Smooth muscle cell of the brain vasculature (primary cell): ENCODE data around the gene RHOA.
"Not testable (repeated sequence)": the region's sequence is repeated elsewhere in the genome, so short reads cannot be mapped to it uniquely, and the experiment has no call there.

Source experiments
- DNase-seq: peaks from one replicate; pipeline ENCODE4 v3.0.0-alpha.2; 2012; ENCODE audit warnings: low read depth, low spot score

The RHOA gene

DNA sequence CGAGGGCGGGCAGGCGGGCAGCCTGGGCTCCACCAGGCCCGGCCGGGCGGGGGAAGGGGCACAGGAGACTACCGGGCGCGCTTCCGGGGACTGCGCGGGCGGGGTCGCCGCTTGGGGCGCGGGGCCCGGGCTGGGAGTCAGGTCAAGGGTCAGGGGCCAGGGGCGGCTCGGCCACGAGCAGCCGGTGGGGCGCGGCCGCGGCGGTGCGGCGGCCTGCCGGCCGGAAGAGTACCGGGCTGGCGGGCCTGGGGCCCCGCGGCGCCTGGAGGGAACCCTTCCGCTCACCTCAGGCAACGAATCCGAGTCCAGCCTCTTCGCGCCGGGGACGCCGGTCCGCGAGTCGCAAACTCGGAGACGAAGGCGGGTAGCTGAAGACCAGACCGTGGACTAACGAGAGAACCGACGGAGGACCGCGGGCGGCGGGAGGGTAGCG is 225 bp downstream of the RHOA start:
- DNase-seq: no peak

DNA sequence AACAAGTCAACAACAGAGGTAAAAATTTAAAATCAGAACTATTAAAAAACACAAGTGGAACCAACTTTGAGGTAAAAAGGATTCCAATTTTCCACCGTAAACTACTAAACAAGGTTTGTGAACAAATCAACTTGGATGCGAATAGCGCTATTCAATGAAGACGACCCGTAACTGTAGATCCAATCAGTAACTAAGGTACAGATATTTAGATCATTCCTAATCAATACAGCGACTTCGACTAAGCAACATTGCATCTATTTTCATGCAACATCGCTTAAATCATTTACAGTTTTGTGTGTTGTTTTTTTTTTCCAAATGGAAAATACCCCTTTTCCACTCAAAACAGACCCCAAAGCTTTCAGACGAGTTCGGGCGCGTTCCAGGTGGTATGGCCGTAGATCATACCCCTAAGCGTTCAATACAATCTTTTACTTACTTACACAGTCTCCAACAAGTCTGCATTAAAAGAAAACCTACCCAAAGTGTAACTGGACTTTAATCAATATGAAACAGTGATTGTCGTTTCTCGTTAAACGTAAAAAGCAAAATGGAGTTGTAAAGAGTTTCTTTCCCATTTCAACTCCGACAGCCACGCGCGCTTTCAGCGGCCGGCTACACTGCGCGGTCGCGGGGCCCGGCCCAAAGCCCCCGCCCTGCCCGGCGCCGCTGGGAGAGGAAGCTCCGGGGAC is 786 bp downstream of the RHOA start:
- no peak for DNase-seq

DNA sequence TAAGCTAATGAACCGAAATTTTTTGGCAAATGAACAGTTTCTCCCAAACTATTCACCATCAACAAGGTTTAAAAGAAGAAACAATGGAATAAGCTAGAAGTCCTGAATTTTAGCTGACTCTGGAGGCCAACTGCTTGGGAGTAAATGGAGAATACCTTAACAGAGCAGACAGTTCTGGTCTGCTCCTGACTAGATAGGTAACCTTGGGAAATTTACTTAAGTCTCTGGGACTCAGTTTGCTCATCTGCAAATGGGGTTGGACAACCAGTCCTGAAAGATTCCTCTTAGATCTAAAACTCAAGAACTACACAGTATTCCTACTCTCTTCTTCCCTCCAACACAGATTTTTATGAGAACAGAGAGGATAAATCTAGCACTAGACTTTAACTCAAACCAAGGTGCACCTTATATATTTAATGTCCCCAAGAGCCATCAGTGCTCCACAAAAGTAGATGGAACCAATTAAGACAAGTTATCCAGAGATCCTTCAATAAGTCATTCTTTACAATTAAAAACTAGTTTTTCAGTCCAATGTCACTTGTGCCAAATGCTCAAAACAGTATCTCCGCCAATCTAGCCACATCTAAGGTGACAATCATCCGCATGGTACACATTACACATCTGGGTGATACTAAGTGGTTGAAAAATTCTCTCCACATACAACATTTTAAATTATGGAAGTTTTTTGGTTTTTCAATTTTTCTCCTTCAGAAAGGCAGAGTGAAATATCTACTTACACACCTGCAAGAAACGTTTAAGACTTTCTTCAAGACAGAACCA is 1.5 kb downstream of the RHOA start:
- DNase-seq: no peak

DNA sequence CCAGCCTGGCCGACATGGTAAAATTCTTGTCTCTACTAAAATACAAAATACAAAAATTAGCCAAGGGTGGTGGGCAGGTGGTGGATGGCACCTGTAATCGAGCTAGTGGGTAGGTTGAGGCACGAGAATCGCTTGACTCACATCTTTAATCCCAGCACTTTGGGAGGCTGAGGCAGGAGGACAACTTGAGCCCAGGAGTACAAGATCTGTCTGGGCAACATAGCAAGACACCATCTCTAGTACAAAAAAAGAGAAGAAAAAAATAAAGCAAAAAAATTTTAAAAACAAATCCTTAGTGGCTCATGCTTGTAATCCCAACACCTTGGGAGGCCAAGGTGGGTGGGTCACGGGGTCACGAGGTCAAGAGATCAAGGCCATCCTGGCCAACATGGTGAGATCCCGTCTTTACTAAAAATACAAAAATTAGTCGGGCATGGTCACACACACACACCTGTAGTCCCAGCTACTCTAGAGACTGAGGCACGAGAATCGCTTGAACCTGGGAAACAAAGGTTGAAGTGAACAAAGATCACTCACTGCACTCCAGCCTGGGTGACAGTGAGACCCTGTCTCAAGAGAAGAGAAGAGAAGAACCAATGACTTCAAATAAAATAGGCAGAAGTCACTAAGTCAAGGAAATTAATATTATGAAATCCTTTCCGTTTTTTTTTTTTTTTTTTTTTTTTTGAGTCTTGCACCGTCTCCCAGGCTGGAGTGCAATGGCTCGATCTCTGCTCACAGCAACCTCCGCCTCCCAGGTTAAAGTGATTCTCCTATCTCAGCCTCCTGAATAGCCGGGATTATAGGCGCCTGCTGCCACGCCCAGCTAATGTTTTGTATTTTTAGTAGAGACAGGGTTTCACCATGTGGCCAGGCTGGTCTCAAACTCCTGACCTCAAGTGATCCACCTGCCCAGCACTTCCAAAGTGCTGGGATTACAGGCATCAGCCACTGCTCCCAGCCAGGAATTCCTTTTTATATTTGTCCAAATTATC is 4.9 kb downstream of the RHOA start:
- DNase-seq: no peak

DNA sequence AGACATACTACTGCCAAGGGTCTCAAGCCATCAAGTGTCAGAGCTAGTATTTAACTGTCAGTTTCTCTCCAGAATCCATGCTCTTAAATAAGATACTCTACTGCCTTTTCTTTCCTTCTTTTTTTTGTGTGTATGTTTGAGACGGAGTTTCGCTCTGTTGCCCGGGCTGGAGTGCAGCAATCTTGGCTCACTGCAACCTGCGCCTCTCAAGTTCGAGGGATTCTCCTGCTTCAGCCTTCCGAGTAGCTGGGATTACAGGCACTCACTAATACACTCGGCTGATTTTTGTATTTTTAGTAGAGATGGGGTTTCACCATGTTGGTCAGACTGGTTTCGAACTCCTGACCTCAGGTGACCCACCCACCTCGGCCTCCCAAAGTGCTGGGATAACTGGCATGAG is 6.2 kb downstream of the RHOA start:
- not testable (repeated sequence) for DNase-seq

DNA sequence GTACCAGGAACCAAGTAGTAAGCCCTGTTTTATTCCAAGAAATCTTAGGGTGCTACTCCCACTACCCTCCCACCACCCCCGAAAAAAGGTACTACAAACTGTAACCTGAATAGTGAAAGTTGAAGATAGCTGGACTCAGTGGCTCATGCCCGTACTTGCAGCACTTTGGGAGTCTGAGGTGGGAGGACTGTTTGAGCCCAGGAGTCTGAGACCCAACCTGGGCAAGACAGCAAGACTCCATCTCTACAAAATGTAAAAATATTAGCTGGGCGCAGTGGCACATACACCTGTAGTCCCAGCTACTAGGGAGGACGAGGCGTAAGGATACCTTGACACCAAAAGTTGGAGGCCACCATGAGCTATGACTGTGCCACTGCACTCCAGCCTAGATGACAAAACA is 7.9 kb downstream of the RHOA start:
- DNase-seq: no peak

DNA sequence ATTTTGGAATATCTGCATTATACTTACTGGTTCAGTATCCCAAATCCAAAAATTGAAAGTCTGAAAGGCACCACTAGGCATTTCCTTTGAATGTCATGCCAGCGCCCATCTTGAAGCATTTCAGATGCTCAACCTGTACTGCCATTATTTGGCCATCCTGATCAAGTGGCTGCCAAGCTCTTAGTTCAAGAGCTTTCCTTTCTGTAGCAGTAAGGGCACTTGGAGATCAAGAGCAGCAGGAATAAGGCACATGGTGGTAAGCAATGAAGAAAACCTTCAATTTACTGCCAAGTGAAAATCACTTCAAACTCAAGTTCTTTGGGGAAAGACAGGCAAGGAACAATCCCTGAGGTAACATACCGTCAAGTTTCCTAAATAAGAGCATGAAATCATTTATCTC is 10.0 kb downstream of the RHOA start:
- DNase-seq: no peak

DNA sequence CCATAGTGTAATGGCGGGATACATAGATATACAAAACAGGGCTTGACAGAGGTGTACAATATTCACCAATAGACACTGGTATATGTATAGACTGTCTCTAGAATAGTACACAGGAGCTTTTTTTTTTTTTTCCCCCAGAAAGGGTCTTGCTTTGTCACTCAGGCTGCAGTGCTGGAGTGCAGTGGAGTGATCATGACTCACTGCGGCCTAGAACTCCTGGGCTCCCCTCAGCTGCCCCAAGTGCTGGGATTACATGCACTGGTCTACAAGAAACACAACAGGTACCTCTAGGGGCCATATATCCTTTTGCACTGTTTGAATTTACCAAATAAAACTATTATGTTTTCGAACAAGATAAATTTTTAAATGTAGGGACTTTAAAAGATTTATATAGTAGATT is 12.3 kb downstream of the RHOA start:
- DNase-seq: no peak

DNA sequence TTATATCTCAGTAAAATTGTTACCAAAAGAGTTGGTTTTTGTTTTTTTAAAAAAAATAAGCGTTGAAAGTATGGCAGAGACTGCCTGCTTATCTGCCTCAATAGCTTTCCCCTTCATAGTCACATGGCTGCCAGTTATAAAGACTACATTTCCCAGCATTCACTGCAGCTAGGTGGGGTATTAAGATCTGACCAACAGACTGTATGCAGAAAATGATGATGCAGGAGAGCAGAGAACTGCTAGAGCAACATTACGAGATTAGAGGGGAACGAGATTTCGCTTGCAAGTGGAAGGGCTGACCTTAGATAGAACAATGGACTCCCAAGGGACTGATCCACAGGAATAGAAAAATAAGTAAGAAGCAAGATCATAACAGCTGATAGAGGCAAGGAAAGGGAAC is 14.3 kb downstream of the RHOA start:
- DNase-seq: no peak

DNA sequence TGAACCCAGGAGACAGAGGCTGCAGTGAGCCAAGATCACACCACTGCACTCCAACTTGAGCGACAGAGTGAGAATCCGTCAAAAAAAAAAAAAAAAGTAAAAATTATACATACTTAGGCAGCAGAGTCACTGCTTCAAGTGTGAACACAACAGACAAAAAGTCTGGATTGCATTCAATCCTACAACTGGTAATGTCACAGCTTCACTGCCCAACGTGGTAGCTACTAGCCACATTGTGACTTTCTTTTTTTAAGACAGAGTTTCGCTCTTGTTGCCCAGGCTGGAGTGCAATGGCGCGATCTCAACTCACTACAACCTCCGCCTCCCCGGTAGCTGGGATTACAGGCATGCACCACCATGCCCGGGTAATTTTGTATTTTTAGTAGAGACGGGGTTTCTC is 20.5 kb downstream of the RHOA start:
- DNase-seq: not testable (repeated sequence)

DNA sequence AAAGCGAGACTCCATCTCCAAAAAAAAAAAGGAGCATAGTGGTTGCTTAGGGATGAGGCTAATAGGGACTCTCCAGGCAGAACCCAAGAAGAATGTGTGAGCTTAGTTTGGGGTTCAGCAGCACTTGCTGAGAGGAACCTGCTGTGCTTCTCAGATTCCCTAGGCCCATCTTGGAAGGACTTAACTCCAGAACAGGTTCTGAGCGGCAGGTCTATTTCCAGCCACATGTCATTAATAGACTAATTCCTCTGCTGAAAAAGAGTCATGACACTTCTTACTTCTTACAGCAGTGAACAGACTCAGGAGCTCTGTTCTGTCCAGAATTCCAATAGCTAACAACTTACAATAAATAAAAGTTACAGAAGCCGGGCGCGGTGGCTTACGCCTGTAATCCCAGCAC is 22.5 kb downstream of the RHOA start:
- no peak for DNase-seq

DNA sequence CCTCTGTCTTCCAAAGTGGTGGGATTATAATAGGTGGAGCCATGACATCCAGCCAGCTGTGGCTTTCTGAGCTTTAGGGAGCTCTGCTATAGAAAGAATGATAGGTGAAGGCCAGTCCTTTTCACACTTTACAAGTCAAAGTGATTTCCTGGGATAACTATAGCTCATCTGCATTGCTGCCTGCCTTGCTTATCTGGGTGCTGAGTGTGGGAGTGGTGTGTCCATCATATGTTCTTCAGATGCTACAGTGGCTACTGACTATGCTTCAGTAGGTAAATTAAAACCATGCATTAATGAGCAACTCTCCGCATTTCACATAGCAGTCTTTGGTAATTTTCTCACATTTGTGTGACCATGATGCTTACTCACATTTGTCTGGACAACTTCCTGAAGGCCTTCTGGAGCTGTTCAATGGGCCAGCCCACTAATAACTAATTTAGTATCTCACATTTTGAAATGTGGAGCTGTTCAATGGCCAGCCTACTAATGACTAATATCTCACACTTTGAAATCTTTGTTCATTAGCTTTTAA is 23.4 kb downstream of the RHOA start:
- no peak for DNase-seq

DNA sequence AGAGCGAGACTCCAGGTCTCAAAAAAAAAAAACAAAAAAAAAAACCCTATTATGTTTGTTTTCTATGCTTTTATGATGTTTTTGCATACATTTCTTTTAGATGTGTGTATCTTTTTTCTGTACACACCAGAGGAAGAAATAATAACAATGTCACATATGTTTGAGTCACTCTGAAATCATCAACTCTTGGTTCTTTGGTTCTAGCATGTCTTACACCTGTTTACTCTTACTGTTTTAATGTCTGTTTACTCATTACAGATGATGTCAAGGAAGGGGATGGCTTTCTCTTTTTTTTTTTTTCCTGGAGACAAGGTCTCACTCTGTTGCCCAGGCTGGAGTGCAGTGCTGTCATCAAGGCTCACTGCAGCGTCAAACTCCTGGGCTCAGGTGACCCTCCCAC is 24.1 kb downstream of the RHOA start:
- DNase-seq: no peak

DNA sequence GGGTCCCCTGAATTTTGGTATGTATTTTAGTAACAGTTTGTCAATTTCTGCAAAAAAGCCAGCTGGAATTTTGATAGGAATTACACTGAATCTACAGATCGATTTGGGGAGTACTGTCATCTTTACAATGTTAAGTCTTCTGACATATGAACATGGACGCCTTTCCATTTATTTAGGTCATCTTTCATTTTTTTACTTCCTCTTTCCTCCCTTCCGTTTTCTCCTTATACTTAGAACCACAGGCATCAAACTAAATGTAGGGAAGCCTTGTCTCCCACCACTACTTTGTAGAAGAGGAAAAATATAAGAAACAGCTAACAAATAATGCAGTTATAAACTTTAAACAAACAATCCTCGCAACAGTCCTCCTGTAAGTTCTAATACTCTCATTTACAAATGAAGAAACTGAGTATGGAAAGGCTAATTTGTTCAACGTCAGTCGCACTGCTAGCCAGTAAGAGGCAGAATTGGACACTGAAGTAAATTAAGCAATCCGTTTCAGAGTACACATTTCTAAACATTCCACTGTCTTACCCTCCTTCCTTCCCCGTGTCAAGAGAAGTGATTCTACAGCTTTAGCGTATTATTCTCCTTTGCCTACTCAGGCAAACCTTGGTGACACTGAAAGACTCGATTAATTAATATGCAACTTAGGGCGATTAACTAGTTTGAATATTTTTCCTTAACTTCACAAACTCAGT is 25.6 kb downstream of the RHOA start:
- no peak for DNase-seq

DNA sequence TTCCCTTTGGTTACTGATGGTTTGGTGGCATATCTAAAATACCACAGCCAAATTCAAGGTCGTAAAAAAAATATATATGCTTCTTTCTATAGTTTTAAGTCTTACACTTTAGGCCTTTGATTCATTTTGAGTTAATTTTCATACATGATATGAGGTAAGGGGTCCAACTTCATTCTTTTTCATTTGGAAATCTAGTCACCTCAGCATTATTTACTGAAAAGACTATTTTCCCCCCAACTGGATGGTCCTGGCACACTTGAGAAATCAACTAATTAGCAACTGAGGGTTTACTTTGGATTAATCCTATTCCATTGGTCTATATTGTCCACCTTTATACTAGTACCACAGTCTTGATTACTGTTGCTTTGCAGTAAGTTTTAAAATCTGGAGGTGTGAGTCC is 26.2 kb downstream of the RHOA start:
- no peak for DNase-seq

DNA sequence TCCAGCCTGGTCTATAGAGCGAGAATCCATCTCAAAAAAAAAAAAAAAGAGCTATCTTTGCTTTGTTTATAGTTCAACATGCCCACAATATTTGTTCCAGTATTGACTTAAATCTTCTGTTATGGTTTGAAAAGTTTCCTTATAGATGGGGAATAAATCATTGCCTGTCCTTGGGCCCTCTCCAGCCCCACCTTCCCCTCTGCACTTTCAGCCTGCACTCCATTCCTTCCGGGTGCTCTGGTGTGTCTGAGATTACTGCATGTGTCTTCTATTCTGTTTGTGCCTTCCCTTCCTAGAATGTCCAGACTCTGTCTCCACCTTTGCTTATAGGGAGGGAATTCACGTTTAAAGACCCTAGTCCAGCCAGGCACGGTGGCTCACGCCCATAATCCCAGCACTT is 28.4 kb downstream of the RHOA start:
- DNase-seq: no peak

DNA sequence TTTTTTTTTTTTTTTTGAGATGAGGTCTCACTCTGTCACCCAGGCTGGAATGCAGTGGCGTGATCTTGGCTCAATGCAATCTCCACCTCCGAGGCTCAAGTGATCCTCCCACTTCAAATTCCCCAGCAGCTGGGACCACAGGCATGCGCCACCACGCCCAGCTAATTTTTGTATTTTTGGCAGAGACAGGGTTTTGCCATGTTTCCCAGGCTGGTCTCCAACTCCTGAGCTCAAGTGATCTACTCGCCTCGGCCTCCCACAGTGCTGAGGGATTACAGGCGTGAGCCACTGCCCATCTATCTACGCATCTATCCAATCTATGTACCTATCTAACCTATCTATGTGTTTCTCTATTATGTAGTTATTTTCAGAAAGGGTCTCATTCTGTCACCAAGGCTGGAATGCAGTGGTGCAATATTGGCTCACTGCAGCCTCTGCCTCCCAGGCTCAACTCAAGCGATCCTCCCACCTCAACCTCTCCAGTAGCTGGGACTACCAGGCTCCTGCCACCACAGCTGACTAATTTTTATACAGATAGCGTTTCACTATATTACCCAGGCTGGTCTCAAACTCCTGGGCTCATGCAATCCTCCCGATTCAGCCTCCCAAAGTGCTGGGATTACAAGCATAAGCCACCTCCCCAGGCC is 33.4 kb downstream of the RHOA start:
- no peak for DNase-seq

DNA sequence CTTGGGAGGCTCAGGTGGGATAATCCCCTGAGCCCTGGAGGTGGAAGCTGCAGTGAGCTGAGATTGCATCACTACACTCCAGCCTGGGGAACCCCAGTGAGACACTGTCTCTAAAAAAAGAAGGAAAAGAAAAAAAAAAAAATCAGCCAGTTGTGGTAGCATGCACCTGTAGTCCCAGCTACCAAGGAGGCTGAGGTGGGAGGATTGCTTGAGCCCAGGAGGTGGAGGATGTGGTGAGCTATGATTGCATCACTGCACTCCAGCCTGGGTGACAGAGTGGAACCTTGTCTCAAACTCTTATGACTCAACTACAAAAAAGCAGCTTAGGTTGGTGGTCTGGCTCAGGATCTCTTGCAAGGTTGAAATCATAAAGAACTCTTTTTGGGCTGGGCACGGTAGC is 34.3 kb downstream of the RHOA start:
- DNase-seq: no peak

DNA sequence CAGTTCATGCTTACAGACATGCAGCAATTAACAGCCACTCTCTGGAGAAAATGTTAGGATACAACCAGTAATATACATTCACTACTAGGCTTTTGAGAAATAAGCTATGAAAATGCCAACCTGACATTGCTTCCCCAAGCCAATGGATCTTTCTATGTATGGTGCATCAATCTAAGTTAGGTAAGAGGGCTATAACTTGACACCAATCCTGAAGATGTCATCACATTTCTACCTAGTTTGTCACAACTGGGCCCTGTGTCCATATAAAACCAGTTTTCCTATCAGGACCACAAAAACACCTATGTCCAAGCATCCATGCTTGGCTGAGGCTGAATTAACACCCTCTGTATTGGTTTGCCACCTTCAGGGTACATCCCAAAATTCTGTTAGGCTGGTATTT is 39.8 kb downstream of the RHOA start:
- DNase-seq: no peak

DNA sequence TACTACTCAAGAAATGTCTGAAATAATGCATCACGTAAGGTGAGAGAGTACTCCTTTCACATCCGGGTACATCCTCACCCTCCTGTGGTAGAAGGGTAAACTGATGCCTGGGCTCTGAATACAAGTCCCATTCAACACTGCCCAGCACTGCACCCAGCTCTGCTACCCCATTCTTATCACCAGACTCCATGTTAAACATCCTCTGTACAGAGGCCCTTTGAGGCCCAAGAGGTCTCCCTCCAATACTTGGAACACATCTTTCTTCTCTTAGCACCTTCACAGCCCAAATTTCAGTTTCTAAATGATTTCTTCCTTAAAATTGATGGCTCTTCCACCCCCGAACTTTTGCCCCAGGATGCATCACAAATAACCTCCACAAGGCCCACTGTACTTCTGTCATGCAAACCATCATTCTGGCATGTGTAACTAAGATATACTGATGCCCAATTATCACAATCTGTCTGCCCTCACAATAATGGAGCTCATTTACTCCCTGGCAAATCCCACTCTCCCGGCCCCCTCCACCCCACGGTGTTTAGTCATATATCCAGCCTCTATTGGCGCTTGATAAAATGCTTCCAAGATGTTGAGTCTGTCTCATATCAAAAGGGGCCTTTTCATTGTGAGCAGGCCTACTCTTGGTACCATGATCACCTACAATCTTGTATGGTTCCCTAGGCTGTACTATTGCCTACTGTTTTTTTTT is 41.0 kb downstream of the RHOA start:
- DNase-seq: no peak
